Amygdala (tissue), 56 donors: Measurements from ENCODE around the gene SORD.

ENCODE experiments used
- DNase-seq, 56 donors: peaks; one replicate each; lab custom pipeline; 2025; lab: John Stamatoyannopoulos, UW

The SORD gene

DNA sequence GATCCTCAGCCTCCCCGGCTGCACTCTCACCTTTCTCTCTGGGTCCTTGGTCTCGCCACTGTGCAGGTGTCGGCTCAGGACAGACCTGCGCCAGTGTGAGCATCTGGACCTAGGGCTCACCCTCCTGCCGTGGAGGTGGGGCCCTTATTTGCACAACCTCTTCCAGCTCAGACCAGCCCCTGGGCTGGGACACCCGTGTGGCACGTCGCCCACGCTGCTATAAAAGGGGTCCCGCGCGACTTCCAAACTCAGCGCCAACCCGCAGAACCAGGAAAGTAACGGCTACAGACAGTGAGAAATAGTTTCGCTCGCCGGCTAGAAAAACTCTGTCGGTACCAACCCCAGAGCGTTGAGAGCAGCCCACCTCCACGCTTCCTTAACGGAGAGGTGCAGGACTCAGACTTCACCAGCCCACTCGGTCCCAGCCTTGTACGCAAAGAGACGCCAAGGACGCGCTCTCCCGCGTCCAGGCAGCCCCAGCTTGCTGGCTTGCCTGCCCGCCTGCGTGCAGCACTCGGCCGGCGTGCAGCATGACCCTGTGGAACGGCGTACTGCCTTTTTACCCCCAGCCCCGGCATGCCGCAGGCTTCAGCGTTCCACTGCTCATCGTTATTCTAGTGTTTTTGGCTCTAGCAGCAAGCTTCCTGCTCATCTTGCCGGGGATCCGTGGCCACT, 91.2 kb downstream of the SORD start, which contains the start of the genes DUOX2 and DUOXA2:
Gene DUOX2, minus strand, starts transcription at position 97 of the 675 bp plus-strand sequence. CDS start 761 bp downstream, outside the sequence.
Gene DUOXA2, plus strand, starts transcription at position 251 of the 675 bp plus-strand sequence. Its CDS starts 280 bp downstream, at position 531.
- no peak for DNase-seq

DNA sequence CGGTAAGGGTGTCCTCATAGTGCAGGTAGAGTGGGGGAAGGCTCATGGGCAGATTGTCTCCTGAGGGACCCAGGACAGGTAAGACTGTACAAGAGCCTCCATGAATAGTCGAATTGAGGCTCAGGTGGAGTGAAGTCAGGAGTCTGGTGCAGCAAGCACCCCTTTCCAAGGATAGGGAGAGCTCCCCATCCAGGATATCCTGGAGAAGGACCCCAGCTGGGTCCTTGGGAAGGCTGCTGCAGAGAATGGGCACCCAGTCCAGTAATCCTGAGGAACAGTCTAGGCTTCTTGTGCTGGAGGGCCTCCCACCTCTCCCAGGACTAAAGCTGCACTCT, 91.7 kb downstream of the SORD start:
- DNase-seq = no peak

DNA sequence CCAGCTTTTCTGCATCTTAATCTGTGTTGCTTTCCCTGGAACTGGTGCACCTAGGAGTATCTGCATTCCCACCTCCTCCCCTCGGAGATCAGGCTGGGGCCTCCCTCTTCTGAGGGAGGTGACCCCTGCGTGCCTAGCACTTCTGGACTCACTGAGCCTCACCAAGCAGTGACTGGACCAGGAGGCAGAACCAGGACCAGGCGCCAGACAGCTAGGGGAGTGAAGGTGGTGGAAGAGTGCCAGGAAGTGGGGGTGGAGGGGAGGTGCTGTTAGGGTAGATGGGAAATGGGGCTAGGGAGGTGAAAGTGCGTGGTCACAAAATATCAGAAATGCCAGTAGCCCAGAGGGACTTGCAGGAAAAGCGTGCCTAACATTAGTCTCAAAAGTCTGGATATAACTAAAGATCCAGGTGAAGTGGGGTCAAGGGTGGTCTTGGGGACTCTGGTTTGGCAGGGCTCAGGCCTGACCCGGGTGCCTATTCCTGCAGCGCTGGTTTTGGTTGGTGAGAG, 92.4 kb downstream of the SORD start:
- no peak for DNase-seq

DNA sequence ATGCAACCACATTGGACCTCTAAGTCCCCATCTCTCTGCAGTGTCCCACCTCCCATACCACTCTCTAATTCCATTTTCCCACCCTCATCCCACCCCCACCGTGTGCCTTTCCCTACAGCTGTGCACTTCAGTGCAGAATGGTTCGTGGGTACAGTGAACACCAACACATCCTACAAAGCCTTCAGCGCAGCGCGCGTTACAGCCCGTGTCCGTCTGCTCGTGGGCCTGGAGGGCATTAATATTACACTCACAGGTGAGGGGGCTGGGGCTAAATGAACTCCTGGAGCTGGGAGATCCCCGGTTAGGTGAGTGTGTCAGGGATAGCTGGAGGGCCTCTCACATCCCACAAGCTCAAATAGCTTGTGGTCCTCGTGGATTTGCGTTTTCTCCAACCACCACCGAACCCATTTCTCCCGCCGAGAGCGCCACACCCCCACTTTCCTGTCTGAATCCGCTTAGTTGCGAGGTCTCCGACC, 93.0 kb downstream of the SORD start:
- DNase-seq = no peak

DNA sequence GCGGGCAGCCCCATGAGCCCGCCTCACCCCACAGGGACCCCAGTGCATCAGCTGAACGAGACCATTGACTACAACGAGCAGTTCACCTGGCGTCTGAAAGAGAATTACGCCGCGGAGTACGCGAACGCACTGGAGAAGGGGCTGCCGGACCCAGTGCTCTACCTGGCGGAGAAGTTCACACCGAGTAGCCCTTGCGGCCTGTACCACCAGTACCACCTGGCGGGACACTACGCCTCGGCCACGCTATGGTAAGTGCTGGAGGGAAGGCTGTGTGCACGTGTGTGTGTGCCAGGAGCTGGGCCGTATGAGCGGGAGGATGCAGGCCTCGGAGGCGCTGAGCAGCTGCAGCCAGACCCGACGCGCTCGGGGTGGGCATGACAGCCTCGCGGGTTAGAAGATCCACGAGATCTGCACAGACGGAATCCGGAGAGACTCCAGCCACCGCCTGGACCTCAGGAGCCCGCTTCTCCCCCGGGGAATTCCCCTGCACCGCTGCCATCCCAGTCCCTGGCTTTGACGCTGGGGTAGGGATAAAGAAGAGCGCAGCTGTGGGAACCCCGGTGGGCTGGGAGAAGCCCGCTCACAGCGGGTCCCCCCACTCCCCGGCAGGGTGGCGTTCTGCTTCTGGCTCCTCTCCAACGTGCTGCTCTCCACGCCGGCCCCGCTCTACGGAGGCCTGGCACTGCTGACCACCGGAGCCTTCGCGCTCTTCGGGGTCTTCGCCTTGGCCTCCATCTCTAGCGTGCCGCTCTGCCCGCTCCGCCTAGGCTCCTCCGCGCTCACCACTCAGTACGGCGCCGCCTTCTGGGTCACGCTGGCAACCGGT, 93.7 kb downstream of the SORD start:
- DNase-seq = no peak

DNA sequence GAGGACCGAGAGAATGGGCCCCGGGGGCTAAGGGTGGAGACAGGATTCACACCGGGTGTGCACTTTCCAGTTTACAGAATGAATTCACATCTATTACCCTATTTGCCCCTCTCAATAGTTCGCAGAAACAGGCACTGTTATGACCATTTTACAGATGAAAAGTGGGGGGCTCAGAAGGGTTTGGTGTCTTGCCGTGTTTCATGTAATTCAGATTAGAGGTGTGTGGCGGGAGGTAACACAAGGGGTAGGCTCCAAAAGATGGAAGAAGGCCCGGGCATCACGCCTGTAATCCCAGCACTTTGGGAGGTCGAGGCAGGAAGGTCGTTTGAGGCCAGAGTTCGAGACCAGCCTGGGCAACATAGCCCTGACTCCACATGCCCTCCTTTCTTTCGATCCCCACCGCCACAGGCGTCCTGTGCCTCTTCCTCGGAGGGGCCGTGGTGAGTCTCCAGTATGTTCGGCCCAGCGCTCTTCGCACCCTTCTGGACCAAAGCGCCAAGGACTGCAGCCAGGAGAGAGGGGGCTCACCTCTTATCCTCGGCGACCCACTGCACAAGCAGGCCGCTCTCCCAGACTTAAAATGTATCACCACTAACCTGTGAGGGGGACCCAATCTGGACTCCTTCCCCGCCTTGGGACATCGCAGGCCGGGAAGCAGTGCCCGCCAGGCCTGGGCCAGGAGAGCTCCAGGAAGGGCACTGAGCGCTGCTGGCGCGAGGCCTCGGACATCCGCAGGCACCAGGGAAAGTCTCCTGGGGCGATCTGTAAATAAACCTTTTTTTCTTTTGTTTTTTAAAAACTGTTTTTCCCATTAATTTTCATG, 94.5 kb downstream of the SORD start:
- DNase-seq = no peak

DNA sequence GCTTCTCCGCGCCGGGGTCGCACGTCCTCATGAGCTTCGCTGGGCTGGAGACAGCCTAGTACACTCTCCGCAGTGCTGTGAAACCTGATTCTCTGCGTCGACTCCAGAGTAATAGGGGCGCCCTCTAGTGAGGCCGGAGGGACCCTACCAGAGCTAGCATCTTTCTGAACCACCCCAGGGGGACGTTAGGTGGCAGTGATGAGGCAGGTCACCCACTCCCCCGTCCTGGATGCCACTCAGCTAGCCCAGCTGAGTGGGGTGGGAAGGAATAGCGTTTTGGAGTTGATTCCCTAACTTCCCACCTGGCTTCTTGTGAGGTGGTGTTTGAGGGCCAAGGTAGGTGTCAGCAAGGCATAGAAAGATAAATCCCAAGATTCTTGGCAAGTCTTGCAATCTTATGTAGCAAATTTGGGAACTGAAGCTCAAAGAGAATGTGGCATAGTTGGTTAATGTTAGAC, 95.2 kb downstream of the SORD start:
- peak in 55 of 56 donors; percentile 18 to 94 (median 76) for DNase-seq

DNA sequence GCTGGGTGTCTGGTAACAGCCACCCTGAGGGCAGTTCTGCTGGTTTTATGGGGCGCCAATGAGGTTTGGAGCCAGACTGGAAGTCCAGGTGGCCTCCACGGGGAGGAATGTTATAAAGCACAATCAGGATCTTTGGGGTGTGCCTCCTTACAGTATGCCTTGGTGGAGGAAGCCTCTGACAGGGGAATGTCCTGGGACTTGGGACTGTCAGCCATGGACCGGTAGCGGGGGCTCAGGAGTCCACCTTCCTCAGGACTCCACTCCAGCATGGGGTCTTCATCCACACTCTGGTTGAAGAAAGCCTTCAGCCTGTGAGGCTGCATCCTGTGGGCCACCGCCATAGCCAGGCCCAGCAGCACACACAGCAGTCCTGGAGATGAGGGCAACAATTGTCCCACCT, 96.0 kb downstream of the SORD start:
- DNase-seq = no peak

DNA sequence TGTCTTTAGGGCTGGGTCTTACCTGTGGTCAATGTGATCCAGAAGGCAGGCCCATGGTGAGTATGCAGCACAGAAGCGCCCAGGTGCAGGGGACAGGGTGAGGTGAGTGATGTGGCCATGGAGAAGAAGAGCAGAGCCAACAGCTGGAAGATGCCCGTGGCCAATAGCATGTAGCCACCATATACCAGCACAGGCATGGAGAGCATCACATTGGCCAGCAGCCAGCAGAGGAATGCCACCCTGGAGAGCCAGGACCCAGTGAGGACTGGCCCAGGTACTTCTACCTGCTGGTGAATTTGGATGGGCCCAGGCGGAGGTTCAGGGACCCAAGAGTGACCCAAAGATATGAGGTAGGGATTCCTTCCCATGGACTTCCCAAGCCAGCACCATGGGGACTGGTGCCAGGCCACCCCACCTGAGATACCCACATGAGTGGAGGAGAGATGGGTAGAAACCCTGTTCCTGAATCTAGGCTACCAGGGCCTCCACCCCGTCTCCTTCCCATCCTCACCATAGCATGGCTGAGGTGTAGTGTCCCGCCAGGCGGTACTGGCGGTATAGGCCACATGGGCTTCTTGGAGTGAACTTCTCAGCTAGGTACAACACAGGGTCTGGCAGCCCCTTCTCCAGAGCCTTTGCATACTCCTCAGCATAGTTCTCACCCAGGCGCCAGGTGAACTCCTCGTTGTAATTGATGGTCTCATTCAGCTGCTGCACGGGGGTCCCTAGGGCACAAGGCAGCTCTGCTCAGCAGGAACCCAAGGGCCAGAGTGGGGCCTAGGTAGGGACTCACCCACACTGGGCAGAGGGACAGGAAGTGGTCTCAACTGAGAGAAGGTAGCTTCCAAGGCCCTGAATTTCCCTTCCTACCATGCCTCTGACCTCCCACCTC, 97.3 kb downstream of the SORD start:
- no peak for DNase-seq

DNA sequence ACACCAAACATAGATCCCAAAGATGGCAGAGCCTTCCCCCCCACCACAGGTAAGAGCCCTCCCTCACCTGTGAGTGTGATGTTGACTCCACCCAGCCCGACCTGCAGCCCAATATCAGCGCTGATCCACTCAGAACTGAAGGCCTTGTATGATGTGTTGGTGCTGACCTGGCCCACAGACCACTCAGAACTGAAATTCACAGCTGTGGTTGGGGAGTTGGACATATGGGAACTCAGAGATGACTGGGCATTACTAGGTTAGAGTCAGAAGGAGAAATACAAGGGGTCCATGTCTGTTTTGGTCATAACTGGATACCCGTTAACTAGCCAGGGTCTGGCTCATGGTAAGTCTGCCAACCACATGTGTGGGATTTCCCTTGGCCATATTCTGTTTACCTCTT, 98.0 kb downstream of the SORD start:
- no peak for DNase-seq

DNA sequence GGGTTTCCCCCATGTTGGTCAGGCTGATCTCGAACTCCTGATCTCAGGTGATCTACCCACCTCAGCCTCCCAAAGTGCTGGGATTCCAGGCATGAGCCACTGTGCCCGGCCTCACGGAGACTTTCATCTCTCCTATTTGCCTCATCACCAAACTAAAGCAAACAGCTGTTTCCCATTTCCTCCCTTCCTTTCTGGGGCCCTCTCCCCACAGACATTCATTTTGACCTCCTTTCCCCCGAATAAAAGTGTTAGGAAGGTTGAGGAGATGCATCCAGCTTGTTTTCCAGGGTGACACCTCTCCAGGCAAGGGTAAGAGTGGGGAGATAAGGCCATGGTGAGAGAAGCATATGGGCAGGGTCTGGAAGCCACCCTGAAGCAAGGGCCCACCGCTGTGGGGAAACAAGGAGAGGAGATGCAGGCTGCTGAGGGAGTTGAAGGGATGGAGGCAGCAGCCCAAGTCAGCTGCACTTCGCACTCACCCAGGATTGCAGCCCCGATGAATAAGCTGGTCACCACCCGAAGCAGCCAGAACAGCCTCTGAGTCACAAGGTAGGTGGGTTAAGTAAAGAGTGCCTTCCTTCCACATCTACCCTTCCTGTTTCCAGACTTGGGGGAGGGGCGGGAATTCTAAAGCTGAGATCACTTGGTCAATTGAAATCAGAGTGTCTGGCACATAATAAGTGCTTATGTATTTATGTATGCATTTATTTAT, 98.9 kb downstream of the SORD start:
- no peak for DNase-seq

DNA sequence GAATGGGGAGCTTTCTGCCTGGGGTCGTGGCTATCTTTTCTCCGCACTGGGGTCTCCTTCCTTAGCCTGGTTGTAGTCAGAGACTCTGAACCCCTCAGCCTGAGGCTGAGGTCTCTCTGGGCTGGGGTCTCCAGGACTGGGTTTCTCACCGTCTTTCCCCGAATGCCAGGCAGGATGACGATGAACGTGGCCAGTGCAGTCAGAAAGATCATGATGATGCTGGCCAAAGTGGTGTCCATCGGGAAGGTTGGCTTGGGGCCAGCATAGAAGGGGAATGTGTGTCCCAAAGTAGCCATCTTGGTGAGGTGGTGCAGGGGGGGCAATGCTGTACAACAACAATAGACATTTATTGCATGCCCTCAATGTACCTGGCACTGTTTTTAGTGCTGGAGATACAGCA, 99.7 kb downstream of the SORD start:
- DNase-seq = no peak

DNA sequence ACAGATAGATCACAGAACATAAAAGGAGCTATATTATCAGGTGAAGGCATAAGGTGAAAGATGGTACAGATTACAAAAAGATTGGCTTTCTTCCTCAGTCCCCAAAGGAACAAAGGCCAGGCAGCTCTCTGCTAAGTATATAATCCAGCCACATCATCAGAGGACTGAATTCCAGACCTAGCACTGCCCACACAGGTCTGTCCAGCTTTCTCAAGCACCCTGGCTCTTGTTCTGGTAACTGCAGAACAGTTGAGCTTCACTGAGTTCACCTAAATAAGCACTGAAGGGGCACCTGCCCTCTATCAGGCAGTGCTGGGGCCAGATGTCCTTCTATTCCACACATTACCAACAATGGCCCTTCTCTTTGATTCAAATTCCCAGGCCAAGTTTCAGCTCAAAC, 100.4 kb downstream of the SORD start:
- no peak for DNase-seq

DNA sequence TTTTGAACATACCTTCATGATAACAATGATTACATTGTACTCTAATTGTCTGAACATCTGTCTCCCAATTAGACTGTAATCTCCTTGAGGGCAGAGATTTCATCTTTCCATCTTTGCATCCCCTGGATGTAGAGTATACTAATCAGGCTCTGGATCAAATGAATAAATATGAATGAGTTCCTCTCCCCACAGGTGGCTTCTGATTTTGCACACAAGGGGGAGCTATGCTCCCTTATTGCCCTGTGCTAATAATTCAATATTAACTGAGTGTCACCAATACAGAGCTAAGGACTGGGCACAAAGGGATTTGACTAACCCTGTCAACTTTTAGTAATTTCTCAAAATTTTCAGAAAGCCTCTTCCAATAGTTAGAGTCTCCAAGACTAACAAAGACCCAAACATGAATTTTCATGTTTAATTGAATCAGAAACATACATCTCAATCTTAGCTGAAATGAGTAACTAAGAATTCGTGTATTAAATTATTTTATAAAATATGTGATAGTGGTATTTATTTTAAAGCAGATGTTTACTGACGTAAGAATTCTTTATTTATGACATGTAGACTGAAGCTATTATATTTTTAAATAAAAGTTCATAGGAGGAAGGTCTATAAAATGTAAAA, 103.7 kb downstream of the SORD start:
- peak in 1 of 56 donors; percentile 12 for DNase-seq
